ENCODE results near the gene NLRP10.
"Not testable (repeated sequence)": the region's sequence is repeated elsewhere in the genome, so short reads cannot be mapped to it uniquely, and the experiment has no call there.

The NLRP10 gene

GRCh38 chr11:7965386-7965785 is at the start of gene NLRP10:
NLRP10 (minus strand) TSS chr11:7965447; CDS start chr11:7963495, 1,952 bp downstream.
- DNase-seq, result no peak

DNA sequence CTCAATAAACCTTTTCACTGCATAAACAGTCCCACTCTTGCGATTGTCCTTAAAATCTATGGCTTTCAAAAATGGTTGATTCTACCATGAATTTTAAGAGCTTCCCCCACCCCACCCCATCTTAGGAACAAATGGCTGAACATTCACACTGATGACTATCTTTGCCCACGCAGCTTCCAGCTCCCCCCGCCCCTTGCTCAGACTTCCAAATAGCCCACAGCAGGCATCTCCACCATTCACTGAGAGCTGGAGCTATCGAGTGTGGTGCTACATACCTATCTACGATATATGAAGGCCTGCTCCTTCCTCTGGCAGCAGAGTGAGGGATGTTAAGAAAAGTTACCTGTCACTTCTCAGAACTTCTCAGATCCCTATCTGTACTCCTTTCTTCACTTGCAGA is 48.6 kb upstream of the NLRP10 start:
- DNase-seq, result no peak

GRCh38 chr11:8011981-8012444 is 46.8 kb upstream of the NLRP10 start:
- DNase-seq, result no peak

DNA sequence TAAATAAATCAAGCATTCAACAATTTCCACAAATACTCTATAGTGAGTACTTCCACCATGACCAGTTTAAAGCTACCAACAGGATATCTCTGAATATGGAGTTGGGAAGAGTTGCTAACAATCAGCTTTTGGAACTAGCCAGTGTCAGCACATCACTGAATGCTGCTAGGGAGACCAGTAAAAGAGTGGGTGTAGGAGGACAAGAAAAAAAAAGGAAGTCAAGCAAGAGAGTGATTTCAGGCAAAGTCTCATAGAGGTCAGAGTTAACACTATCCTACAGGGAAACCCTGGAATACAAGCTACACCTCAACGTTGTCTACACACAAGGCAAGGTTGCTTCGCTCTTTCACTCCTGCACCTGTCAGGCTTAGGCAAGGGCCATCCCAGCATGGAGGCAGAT is 46.1 kb upstream of the NLRP10 start:
- DNase-seq, result no peak

GRCh38 chr11:8009856-8010255 is 44.6 kb upstream of the NLRP10 start:
- no peak for DNase-seq

- DNase-seq, result no peak
These were observed 43.0 kb upstream of the NLRP10 start for GRCh38 chr11:8008212-8008611.

GRCh38 chr11:8006349-8006977 is 41.2 kb upstream of the NLRP10 start:
- peak; percentile 54 to 74 for DNase-seq

GRCh38 chr11:8005556-8005955 is 40.3 kb upstream of the NLRP10 start:
- no peak for DNase-seq

DNA sequence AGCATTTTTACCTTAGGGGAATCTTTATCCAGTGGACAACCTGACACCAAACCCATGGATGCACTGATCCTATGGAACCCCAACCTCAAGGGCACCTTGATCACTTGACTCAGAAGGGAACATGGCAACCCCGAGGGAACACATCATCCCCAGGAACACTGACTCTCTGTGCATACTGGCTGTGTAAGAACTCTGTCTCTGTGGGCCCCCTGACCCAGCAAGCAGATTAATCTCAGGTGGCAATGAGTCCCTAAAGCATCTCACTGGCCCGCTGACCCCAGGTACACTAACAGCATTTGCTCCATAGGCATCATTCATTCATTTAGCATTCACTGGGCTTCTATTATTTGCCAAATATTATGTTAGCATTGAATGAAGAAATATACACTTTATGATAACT is 38.8 kb upstream of the NLRP10 start:
- DNase-seq, result no peak

DNA sequence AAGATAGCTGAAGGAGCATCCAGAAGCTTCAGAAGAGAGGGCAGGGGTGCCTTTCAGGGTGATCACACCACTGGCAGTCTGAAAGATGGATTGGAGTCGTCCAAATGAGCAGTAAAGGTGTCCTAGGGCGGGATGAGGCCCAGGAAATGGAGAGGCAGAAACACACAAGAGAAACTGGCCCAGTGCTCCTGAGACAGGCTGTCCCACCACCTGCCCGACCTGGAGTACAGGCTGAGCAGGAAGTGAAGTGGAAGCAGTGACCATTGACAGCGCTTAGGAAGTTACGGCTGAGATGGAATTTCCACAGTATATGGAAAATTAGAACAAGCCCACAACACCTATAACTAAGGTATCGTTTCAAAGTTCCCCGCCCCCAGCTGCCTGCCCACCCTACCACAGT is 37.9 kb upstream of the NLRP10 start:
- no peak for DNase-seq

- no peak for DNase-seq
These were observed 37.4 kb upstream of the NLRP10 start for GRCh38 chr11:8002676-8003075.

- DNase-seq, result no peak
These were observed 35.1 kb upstream of the NLRP10 start for GRCh38 chr11:8000390-8000789.

GRCh38 chr11:7999795-8000194 is 34.5 kb upstream of the NLRP10 start:
- no peak for DNase-seq

DNA sequence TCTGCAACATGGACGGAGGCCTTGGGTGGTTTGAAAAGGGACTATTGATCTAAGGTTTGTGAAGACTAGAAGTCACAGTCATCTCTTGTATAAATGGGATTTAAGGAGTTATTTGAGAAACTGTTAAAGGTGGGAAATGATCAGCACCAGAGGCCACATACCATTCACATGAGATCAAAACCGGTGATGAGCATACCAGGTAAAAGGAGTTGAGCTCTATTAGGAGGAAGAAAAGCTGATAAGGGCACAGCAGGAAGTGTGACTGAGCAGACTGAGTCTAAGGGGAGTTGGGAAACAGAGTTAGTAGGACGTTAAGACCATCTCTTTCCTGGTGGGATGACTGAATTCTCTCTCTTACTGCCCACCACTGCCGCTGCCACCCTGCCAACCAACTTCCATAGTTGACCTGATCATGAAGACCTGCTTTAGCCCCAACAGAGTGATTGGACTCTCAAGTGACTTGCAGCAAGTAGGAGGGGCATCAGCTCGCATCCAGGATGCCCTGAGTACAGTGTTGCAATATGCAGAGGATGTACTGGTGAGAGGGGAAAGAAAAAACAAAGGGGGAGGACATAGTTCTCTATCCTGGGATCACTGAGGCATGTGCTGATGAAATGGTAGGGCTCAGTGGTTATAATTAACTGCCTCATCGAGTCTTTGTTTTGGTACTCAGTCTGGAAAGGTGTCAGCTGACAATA is 29.5 kb upstream of the NLRP10 start:
- no peak for DNase-seq

- DNase-seq, result not testable (repeated sequence)
These were observed 22.3 kb upstream of the NLRP10 start for GRCh38 chr11:7987560-7987883.

- peak; percentile 99 for DNase-seq
These were observed 21.7 kb upstream of the NLRP10 start, which contains the start of gene EIF3F for GRCh38 chr11:7986768-7987559. EIF3F (plus strand) TSS chr11:7987337; CDS start chr11:7987353, 16 bp downstream.

DNA sequence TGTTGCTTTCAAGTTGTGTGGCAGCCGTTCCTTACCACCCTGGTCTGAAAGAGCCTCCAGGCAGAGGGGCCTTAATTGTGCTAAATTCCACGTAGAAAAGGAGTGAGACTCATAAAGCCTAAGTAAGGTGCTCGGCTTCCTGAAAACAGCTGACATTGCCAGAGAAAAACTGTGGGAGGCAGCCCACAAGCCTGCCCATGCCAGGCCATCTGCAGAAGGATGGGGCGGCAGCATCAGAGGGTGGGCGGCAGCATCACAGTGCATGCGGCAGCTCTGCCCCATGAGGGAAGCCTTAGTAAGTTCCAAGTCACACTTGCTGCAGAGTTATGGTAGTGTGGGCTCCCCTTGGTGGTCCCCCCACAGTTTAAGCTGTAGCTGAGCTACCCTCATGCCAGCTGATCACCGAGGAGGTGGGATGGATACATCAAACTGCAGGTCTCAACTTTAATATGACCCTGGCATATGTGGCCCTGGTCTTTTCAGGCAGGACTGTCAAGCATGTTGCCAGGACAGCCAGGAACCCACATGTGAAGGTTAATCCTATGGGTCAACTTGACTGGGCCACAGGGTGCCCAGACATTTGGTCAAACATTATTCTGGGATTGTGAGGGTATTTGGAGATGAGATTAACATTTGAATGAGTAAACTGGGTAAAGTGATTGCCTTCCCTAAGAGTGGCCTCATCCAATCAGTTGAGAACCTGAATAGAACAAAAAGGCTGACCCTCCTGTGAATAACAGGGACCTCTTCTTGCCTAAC is 18.8 kb upstream of the NLRP10 start:
- DNase-seq, result no peak

DNA sequence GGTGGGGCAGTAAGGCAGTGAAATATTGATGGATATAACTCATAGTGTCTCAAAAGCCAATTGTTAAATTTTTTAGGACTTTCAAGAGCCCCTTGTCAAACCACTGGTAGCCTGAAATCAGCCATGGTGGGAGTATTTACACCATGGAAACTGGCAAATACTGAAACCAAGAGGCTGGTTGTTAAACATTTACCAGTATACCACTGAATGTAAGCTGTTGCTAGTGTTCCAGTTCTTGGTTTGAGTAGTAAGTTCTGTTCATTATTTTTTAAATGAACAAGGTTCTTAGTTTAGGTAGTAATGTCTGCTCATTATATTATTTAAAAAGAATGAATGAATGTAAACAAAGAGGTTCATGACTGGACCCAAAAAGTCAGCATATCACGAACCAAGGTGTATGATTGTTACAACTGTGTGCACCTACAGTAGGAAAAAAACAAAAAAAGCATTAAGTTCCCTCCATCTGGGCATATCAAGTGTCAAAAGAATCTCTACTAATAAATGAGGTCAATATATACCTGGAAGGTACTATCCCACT is 17.4 kb upstream of the NLRP10 start:
- DNase-seq, result no peak

- DNase-seq, result no peak
These were observed 16.4 kb upstream of the NLRP10 start for GRCh38 chr11:7981619-7982157.

- no peak for DNase-seq
These were observed 12.1 kb upstream of the NLRP10 start for GRCh38 chr11:7977232-7977917.

GRCh38 chr11:7974668-7975067 is 9.4 kb upstream of the NLRP10 start:
- no peak for DNase-seq

DNA sequence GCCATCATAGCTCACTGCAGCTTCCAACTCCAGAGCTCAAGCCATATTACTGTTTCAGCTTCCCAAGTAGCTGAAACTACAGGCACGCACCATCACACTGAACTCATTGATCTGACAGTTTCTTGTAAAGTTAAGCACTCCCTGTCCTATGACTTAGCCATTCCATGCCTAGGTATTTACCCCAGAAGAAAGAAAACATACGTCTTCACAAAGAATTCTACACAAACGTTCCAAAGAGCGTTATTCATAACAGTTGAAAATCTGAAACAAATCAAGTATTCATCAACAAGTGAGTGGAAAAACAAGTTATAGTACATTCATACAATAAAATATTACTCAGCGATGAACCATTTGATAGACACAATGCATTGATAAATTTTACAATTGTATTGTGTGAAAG is 7.8 kb upstream of the NLRP10 start:
- no peak for DNase-seq

Measured in NCI-H1930 (cell line).